Measurements from ENCODE around the gene ZNF280C.

DNA sequence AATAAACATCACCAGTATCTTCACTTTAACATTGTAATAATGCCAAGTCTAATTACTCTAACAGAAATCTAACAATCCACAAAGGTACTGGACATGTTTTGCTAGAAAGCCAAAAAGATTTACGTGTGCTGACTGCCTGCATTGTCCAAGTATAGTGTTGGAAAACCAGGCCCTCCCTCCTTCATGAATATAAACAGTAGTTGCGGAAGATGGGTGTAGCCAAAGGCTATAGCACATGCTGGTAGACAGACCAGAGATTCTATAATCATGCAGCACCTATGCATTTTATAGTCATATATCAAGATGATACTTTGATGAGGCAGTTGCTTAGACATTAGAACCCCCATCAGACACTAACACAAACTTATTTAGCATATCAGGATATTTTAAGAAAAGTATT lies 22.6 kb downstream of the ZNF280C start:
- TF ChIP-seq POLR2AphosphoS5 (IDR thresholded peaks at IDR 0.05) (no peak), CTCF (IDR thresholded peaks at IDR 0.05) (no peak), EP300 (IDR thresholded peaks at IDR 0.05) (no peak), POLR2A (IDR thresholded peaks at IDR 0.05) (no peak)
